HG03139 (cell line): Measurements from ENCODE around the gene KRT27.
"Not testable (repeated sequence)": the region's sequence is repeated elsewhere in the genome, so short reads cannot be mapped to it uniquely, and the experiment has no call there.

Experiments used
- ATAC-seq: cut with Tn5 transposase; IDR thresholded peaks from one replicate; pipeline ENCODE4 v1.9.1; 2021; ENCODE audit not compliant: unreplicated experiment

KRT27 gene

GRCh38 chr17:40782450-40782849 is at the start of gene KRT27:
TSS of gene KRT27 (minus strand) at chr17:40782550. CDS start at chr17:40782493, 57 bp downstream.
- no peak for ATAC-seq

- ATAC-seq, result no peak
Measured at GRCh38 chr17:40830085-40830776, 47.9 kb upstream of the KRT27 start.

- ATAC-seq, result no peak
Measured at GRCh38 chr17:40828454-40829044, 46.2 kb upstream of the KRT27 start.

- no peak for ATAC-seq
Measured at GRCh38 chr17:40827746-40828453, 45.5 kb upstream of the KRT27 start.

- ATAC-seq, result no peak
Measured at GRCh38 chr17:40825599-40825998, 43.2 kb upstream of the KRT27 start.

GRCh38 chr17:40824015-40824832 is 41.9 kb upstream of the KRT27 start:
- ATAC-seq, result no peak

GRCh38 chr17:40822132-40822812 is 39.9 kb upstream of the KRT27 start, which contains the start of gene KRT10:
TSS of gene KRT10 (minus strand) at chr17:40822614. CDS start at chr17:40822585, 29 bp downstream.
- ATAC-seq, result no peak

- ATAC-seq, result no peak
Measured at GRCh38 chr17:40821536-40821935, 39.2 kb upstream of the KRT27 start.

- no peak for ATAC-seq
Measured at GRCh38 chr17:40820228-40820838, 38.0 kb upstream of the KRT27 start.

GRCh38 chr17:40819528-40820125 is 37.3 kb upstream of the KRT27 start:
- no peak for ATAC-seq

- ATAC-seq, result peak; percentile 63
Measured at GRCh38 chr17:40818733-40819527, 36.6 kb upstream of the KRT27 start.

- ATAC-seq, result no peak
Measured at GRCh38 chr17:40818343-40818732, 36.0 kb upstream of the KRT27 start.

- no peak for ATAC-seq
Measured at GRCh38 chr17:40817103-40817682, 34.8 kb upstream of the KRT27 start.

GRCh38 chr17:40816569-40816968 is 34.2 kb upstream of the KRT27 start:
- no peak for ATAC-seq

GRCh38 chr17:40815381-40815780 is 33.0 kb upstream of the KRT27 start:
- ATAC-seq, result no peak

- ATAC-seq, result not testable (repeated sequence)
Measured at GRCh38 chr17:40814657-40815056, 32.3 kb upstream of the KRT27 start.

GRCh38 chr17:40813804-40814203 is 31.5 kb upstream of the KRT27 start:
- ATAC-seq, result no peak

- ATAC-seq, result no peak
Measured at GRCh38 chr17:40812639-40813038, 30.3 kb upstream of the KRT27 start.

GRCh38 chr17:40810494-40810893 is 28.1 kb upstream of the KRT27 start:
- ATAC-seq, result no peak
